Heart right ventricle (tissue), 16 donors: ENCODE measurements around the gene ZNF629. TPM values are rescaled to one million over a fixed set of nuclear protein-coding genes. Genes with fewer than 3 reads are reported as not detected.

ENCODE experiments used
- ATAC-seq, 8 donors: fragments of 200-7000 bp; cut with Tn5 transposase; one replicate each; pipeline ENCODE4 v1.9.1; 2020; ENCODE audit warnings: mild to moderate bottlenecking in 8 of 8, moderate library complexity in 8 of 8, moderate number of reproducible peaks in 1 of 8
- DNase-seq, 2 donors: peaks; one replicate each; pipeline ENCODE4 v3.0.0-alpha.2; 2020
- H3K27ac ChIP-seq, 10 donors: fragments of 200-600 bp; sonication (generic) in 2 of 10; one replicate each; pipeline versions ENCODE4 v1.5.0 to v1.8.0; 2020 to 2022; ENCODE audit warnings: mild to moderate bottlenecking in 3 of 10
- H3K27me3 ChIP-seq, 7 donors: fragments of 200-600 bp; one replicate each; pipeline ENCODE4 v1.8.0; 2021 to 2022; ENCODE audit warnings: mild to moderate bottlenecking in 2 of 7
- H3K36me3 ChIP-seq, 9 donors: fragments of 200-600 bp; sonication (generic) in 1 of 9; one replicate each; pipeline versions ENCODE4 v1.5.0 to v1.8.0; 2020 to 2022; ENCODE audit warnings: mild to moderate bottlenecking in 2 of 9
- H3K4me1 ChIP-seq, 9 donors: fragments of 200-600 bp; sonication (generic) in 1 of 9; one replicate each; pipeline versions ENCODE4 v1.5.0 to v1.8.0; 2020 to 2022; ENCODE audit warnings: mild to moderate bottlenecking in 4 of 9
- H3K4me3 ChIP-seq, 10 donors: fragments of 200-600 bp; sonication (generic) in 2 of 10; one replicate each; pipeline versions ENCODE4 v1.5.0 to v1.8.0; 2020 to 2022; ENCODE audit warnings: mild to moderate bottlenecking in 7 of 10, moderate library complexity in 2 of 10
- H3K9me3 ChIP-seq, 11 donors: fragments of 200-600 bp in 10 of 11; sonication (generic) in 2 of 11; one replicate each; pipeline versions ENCODE4 v1.5.0 to v1.8.0; 2013 to 2022; ENCODE audit warnings: mild to moderate bottlenecking in 2 of 11, control low read depth in 1 of 11, moderate library complexity in 1 of 11
- WGBS, 2 donors: extraction: QIAGEN DNeasy Blood & Tissue Kit; methylation state at CpG; one replicate each; pipeline ENCODE4 v1.1.7; 2013; ENCODE audit warnings: inconsistent platforms in 1 of 2; 5-methylcytosine and 5-hydroxymethylcytosine counted together
- intact Hi-C, 10 donors: fragments of 100-400 bp; cut with DNase I; formaldehyde crosslinking; loops; one replicate each; pipeline versions ENCODE4 v1.11.1 to v1.14.2; 2022
- polyA plus RNA-seq, 2 donors: library from polyadenylated mRNA; stranded (reverse); fragments of 200-250 nt; gene quantifications; one replicate each; pipeline ENCODE4 v1.2.3, GENCODE V29; 2013
- total RNA-seq, 10 donors: library from RNA; stranded (reverse); fragmentation: NEBNext Ultra II Directional in 3 of 10; extraction: Animal tissue kit (Norgen Biotek cat#: 25700) in 3 of 10; gene quantifications; one replicate each; pipeline versions ENCODE4 v1.2.1 to v1.2.4, GENCODE V29; 2021 to 2023
- TF ChIP-seq, protein P1 (sequence below), 9 donors: fragments of 200-600 bp; sonication (generic) in 2 of 9; IDR thresholded peaks; one replicate each; pipeline versions ENCODE4 v1.5.0 to v1.8.0; 2021 to 2022; ENCODE audit warnings: antibody characterized with exemption in 9 of 9, mild to moderate bottlenecking in 5 of 9, moderate library complexity in 1 of 9
- donor health status: Arrhythmogenic right ventricular cardiomyopathy.
- donor health status: ischemic (EF 13 %, LVEDD 7.1; RV severe dilation, severe dysfunction).
- donor health status: healthy with polysubstance abuse.
- donor health status: DM: no; HTN: yes; CAD: no.
- donor health status: DM: no; HTN: no; CAD: no.
- donor health status: ischemic (EF 25% LVEDD 6.9; RV normal size, moderate dysfunction).
- donor health status: ischemic (EF 25% LVEDD 5.7; RV mildly dilated, moderate dysfunction).
- donor health status: healthy.
- donor health status: DM: yes; HTN: yes; CAD: no.
- donor health status: Ischemic cardiomyopathy.
- donor health status: ischemic (EF 35%, LVEDD 5.7; RV mildly dilated, moderate dysfunction).
- donor health status: nonischemic (EF 11% LVEDD 7.7; RV severe dilation, severe dysfunction).
- donor health status: DM: yes; HTN: yes; CAD: no.
- donor health status: PGD.
- donor health status: ischemic (EF 29% LVEDD 5.4; RV normal size, mild dysfunction).
- donor health status: nonischemic (EF 23%, LVEDD 6.1; RV moderate dilation, normal function).

ZNF629 gene
- total and polyA plus RNA-seq, 12 donors = 7.3 to 35.5 (median 26.2) TPM

DNA sequence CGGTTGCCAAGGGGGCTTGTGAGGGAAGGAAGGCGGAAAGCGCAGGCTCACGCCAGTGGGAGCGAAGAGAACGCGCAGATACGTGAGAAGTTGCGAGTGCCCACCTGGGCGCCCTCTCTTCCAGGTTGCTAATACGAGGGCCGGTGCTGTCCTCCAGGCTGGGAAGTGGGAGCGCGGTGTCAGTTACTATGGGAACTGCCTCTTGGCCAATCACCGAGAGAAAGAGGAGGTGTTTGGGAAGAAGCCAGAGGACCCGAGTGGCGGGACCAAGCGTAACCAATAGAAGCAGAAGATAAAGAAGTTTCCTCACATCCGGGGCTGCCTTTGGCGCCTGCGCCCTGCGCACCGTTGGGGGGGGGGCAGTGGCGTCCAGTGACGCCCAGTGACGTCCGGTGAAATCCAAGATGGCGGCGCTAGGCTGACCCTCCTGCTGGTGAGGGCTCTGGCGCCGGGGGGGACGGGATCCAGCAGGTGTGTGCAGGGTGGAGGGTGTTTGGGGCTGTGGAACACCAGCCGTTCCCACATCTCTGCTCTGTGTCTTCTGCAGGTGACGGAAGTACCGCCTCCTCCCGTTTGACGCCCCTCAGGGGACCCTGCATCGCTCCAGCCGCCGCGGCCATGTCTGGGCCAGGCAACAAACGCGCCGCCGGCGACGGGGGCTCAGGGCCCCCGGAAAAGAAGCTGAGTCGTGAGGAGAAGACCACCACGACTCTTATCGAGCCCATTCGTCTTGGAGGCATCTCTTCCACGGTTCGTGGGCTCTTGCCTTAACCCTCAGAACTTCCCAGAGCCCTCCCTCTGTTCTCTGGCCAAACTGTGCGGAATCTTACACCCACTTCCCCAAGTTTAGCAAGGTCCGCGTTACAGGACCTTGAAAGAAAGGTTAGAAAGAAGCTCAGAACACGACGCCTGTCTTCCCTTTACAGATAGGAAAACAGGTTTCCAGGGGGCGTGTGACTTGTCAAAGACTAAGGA, 24.8 kb downstream of the ZNF629 start, which contains the start of the genes CFAP119 and RNF40:
Gene CFAP119 (minus strand): TSS at position 135 of the 975 bp plus-strand sequence. CDS start 314 bp downstream, outside the sequence.
Gene RNF40 (plus strand): TSS at position 395 of the 975 bp plus-strand sequence. CDS start 224 bp downstream, at position 619.
- Histone ChIP-seq H3K36me3 (peaks cover 0 to 65% (median 33%) of the 10 kb centered on the region in 9 donors), H3K4me1 (peaks cover 17 to 55% (median 41%) of the 10 kb centered on the region in 9 donors), H3K9me3 (no peaks in the 10 kb centered on the region), H3K27me3 (no peaks in the 10 kb centered on the region), H3K27ac (peak within 1 kb of the TSS; percentile 77 to 97 (median 93)), H3K4me3 (peak within 1 kb of the TSS; percentile 84 to 94 (median 90))
- intact Hi-C loops = loop anchor here in 1 of 10 donors (10.0 kb wide), 1 partner anchor 57 kb away; no protein-coding TSS in a partner anchor
- DNase-seq (peak; percentile 95 to 98), ATAC-seq (peak; percentile 93 to 99 (median 98))
- WGBS, 2 donors = 0% methylated on average over 54 to 60 of the region's 60 CpGs
- TF ChIP-seq, protein P1, sequence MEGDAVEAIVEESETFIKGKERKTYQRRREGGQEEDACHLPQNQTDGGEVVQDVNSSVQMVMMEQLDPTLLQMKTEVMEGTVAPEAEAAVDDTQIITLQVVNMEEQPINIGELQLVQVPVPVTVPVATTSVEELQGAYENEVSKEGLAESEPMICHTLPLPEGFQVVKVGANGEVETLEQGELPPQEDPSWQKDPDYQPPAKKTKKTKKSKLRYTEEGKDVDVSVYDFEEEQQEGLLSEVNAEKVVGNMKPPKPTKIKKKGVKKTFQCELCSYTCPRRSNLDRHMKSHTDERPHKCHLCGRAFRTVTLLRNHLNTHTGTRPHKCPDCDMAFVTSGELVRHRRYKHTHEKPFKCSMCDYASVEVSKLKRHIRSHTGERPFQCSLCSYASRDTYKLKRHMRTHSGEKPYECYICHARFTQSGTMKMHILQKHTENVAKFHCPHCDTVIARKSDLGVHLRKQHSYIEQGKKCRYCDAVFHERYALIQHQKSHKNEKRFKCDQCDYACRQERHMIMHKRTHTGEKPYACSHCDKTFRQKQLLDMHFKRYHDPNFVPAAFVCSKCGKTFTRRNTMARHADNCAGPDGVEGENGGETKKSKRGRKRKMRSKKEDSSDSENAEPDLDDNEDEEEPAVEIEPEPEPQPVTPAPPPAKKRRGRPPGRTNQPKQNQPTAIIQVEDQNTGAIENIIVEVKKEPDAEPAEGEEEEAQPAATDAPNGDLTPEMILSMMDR (IDR thresholded peaks at IDR 0.05) = no peak

DNA sequence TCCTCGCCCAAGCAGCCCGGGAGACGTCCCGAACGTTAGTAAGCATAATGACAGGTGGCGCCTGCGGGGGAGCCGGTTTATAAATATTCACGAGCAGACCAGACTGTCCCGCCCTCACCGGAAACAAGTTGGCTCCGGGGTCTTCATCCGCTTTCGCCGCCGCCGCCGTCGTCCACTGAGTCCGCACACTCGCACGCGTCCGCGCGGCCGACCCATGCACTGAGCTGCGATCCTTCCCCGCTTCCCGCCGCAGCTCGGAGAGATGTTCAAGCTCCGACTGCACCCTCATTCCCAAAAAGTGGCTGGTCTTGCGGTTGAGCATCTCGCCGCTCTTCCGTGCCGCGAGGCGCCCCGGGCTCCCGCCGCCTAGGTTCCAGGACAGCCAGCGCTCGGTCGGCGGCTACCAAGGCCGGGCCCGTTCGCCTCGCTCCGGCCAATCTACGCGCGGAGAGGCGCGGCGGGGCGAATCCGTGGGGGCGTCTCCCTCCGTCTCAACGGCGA, 25.5 kb downstream of the ZNF629 start:
- TF ChIP-seq, protein P1 (IDR thresholded peaks at IDR 0.05) = no peak
- WGBS, 2 donors = 0 to 1% methylated on average over 61 to 64 of the region's 64 CpGs
- H3K9me3 ChIP-seq = no peaks in the 10 kb centered on the region
- H3K4me1 ChIP-seq = peaks cover 12 to 55% (median 36%) of the 10 kb centered on the region in 9 donors
- ATAC-seq = peak; percentile 11 to 29 (median 19)
- H3K4me3 ChIP-seq = peak overlapping the region; percentile 84 to 94 (median 90)
- DNase-seq = no peak
- H3K27me3 ChIP-seq = no peaks in the 10 kb centered on the region
- intact Hi-C loops = loop anchor here in 1 of 10 donors (10.0 kb wide), 1 partner anchor 57 kb away; no protein-coding TSS in a partner anchor
- H3K36me3 ChIP-seq = peaks cover 0 to 65% (median 27%) of the 10 kb centered on the region in 9 donors
- peak overlapping the region in 8 of 10 donors; percentile 48 to 97 (median 93) for H3K27ac ChIP-seq

GRCh38 chr16:30760577-30761426, 26.2 kb downstream of the ZNF629 start:
- Histone ChIP-seq H3K9me3 (no peaks in the 10 kb centered on the region), H3K4me3 (peak overlapping the region in 9 of 10 donors; percentile 84 to 94 (median 89)), H3K27me3 (no peaks in the 10 kb centered on the region), H3K36me3 (peaks cover 0 to 65% (median 20%) of the 10 kb centered on the region in 9 donors), H3K27ac (peak overlapping the region in 4 of 10 donors; percentile 48 to 97 (median 74)), H3K4me1 (peaks cover 11 to 55% (median 31%) of the 10 kb centered on the region in 9 donors)
- ATAC-seq = no peak
- intact Hi-C loops = loop anchor here in 1 of 10 donors (10.0 kb wide), 1 partner anchor 56 kb away; no protein-coding TSS in a partner anchor
- TF ChIP-seq, protein P1 (IDR thresholded peaks at IDR 0.05) = no peak
- no peak for DNase-seq
- 29% methylated on average over 26 of the region's 26 CpGs for WGBS, 2 donors
